ENCODE data around the gene TENT4B.

Gene TENT4B

GRCh38 chr16:50195756-50196155 is 42.6 kb downstream of the TENT4B start:
- TF ChIP-seq CTCF (IDR thresholded peaks at IDR 0.05): no peak
- H3K27me3 ChIP-seq: no peaks in the 10 kb centered on the region
- no peak overlapping the region for H3K4me3 ChIP-seq (ENCODE audit: low read depth in 1 of 2, low read length in 1 of 2)
- no peaks in the 10 kb centered on the region for H3K4me1 ChIP-seq (ENCODE audit: control insufficient read depth in 1 of 2, insufficient read depth in 1 of 2, low read depth in 1 of 2, low read length in 1 of 2)
- no peaks in the 10 kb centered on the region for H3K9me3 ChIP-seq
- no peaks in the 10 kb centered on the region for H3K36me3 ChIP-seq
- H3K27ac ChIP-seq: no peak overlapping the region

DNA sequence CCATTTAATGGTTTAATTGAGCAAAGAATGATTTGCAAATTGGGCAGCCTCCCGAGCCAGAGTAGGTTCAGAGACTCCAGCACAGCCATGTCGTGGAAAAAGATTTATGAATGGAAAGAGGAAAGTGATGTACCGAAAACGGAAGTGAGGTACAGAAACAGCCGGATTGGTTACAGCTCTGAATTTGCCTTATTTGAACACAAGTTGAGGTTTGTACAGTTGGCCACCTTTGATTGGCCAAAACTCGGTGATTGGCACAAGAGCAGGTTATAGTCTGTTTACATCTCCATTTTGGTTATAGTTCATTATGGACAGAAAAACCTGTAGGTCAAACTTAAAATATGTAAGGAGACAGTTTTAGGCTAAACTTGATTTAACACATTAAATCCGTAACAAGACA is 44.5 kb downstream of the TENT4B start:
- no peak for TF ChIP-seq CTCF (IDR thresholded peaks at IDR 0.05)
- H3K27me3 ChIP-seq: no peaks in the 10 kb centered on the region
- H3K9me3 ChIP-seq: no peaks in the 10 kb centered on the region
- no peaks in the 10 kb centered on the region for H3K4me1 ChIP-seq (ENCODE audit: control insufficient read depth in 1 of 2, insufficient read depth in 1 of 2, low read depth in 1 of 2, low read length in 1 of 2)
- H3K36me3 ChIP-seq: no peaks in the 10 kb centered on the region
- H3K4me3 ChIP-seq (ENCODE audit: low read depth in 1 of 2, low read length in 1 of 2): no peak overlapping the region
- no peak overlapping the region for H3K27ac ChIP-seq

GRCh38 chr16:50198802-50199403 is 45.8 kb downstream of the TENT4B start:
- no peak overlapping the region for H3K4me3 ChIP-seq (ENCODE audit: low read depth in 1 of 2, low read length in 1 of 2)
- no peak for TF ChIP-seq CTCF (IDR thresholded peaks at IDR 0.05)
- H3K36me3 ChIP-seq: no peaks in the 10 kb centered on the region
- H3K4me1 ChIP-seq (ENCODE audit: control insufficient read depth in 1 of 2, insufficient read depth in 1 of 2, low read depth in 1 of 2, low read length in 1 of 2): no peaks in the 10 kb centered on the region
- H3K27ac ChIP-seq: no peak overlapping the region
- no peaks in the 10 kb centered on the region for H3K9me3 ChIP-seq
- no peaks in the 10 kb centered on the region for H3K27me3 ChIP-seq

- no peak overlapping the region for H3K27ac ChIP-seq
- no peak for TF ChIP-seq CTCF (IDR thresholded peaks at IDR 0.05)
- H3K36me3 ChIP-seq: no peaks in the 10 kb centered on the region
- no peak overlapping the region for H3K4me3 ChIP-seq (ENCODE audit: low read depth in 1 of 2, low read length in 1 of 2)
- no peaks in the 10 kb centered on the region for H3K27me3 ChIP-seq
- no peaks in the 10 kb centered on the region for H3K4me1 ChIP-seq (ENCODE audit: control insufficient read depth in 1 of 2, insufficient read depth in 1 of 2, low read depth in 1 of 2, low read length in 1 of 2)
- H3K9me3 ChIP-seq: no peaks in the 10 kb centered on the region
These were observed 48.7 kb downstream of the TENT4B start for GRCh38 chr16:50201787-50202186.

DNA sequence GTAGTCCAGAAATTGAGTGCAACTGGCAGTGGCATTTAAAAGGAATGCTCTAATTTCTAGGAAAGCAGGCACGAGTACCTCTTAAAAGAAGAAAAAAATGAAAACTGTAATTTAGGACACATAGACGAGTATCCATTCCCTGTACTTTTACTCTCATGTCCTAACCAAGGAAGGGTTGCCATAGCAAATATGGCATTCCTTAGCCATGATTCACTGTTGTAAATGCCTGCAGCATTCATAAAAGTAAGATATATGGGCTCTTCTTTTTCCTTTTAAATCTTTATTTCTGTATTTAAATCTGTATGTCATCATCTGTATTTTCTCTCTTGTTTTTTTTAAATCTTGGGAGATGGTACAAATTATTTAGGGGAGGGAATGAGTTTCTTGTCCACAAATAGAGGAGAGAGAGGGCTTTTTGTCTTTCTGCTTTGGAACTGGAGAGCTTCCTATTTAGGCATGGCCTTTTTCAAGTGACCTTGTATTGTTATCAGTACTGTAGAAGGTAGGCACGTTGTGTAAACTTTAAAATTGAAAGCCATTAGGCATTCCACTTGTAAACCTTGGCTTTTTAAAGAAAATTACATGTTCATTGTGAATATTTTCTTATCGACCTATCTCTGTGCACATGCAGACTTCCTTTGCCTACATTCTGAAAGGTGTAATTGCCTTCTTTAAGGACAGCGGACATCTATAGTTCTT is 50.0 kb downstream of the TENT4B start:
- H3K36me3 ChIP-seq: no peaks in the 10 kb centered on the region
- no peak overlapping the region for H3K27ac ChIP-seq
- H3K9me3 ChIP-seq: no peaks in the 10 kb centered on the region
- H3K4me1 ChIP-seq (ENCODE audit: control insufficient read depth in 1 of 2, insufficient read depth in 1 of 2, low read depth in 1 of 2, low read length in 1 of 2): no peaks in the 10 kb centered on the region
- no peak overlapping the region for H3K4me3 ChIP-seq (ENCODE audit: low read depth in 1 of 2, low read length in 1 of 2)
- no peaks in the 10 kb centered on the region for H3K27me3 ChIP-seq
- TF ChIP-seq CTCF (IDR thresholded peaks at IDR 0.05): no peak

Measured in neutrophil (primary cell).